Activated CD4-positive, alpha-beta T cell treated with anti-CD3 and anti-CD28 coated beads, Interleukin-2, amount 50 U/mL, for 16 hours (primary cell): Measurements from ENCODE around the gene SERTAD2.
A peak's percentile ranks its signal among the peaks of the same experiment; 100 is the strongest.

ENCODE experiments used
- DNase-seq: peaks from one replicate; pipeline ENCODE4 v3.0.0-alpha.2; 2020

The SERTAD2 gene

DNA sequence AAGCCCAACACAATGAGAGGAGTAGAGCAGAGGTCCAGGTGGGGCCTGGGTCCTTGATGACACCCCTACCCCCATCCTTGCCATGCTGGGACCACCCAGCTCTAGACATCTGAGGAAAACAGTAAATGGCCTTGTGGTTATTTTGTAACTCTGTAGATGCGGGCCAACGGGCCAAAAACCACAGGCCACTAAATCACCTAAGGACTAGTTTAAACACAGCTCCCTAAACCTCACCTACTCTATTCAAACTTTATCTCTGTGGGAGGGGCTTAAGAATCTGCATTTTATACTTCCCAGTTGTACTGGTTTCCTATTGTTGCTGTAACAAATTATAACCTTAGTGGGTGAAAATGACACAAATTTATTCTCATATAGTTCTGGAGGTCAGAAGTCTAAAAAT lies 19.0 kb upstream of the SERTAD2 start:
- no peak for DNase-seq

DNA sequence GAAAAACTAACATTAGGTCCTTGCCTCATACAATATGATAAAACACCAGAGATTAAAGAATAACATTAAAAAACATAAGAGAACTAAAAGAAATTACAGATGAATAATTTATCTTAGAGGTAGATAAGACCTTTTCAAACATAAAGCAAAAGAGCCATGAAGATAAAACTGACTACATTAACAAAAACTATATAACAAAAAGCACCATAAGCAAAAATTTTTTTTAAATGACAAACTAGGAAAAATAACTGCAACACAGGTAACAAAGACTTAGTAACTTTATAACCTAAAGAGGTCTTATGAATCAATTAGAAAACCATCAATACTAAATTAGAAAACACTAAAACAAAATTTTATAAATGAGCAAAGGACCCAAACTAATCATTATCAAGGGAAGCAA lies 16.3 kb upstream of the SERTAD2 start:
- DNase-seq, result no peak

DNA sequence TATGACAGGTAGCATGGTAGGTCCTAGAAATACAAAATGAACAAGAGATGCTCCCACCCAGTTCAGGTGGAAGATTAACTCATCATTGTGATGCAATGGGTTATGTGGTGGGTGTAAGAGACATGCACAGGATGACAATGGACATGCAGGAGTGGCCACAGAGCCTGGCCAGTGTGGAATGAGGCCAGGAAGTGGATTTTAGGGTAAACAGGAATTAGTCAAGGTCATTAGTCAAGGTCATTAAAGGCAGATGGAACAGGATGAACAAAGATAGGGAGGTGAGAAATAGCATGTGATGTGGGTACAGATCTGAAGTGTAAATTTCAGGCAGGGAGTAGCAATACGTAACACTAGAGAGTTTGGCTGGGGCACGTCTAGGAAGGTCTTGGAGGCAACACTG lies 15.6 kb upstream of the SERTAD2 start:
- no peak for DNase-seq

- DNase-seq, result no peak
Measured at GRCh38 chr2:64668542-64668941, 14.8 kb upstream of the SERTAD2 start.

- DNase-seq, result no peak
Measured at GRCh38 chr2:64667535-64667934, 13.8 kb upstream of the SERTAD2 start.

DNA sequence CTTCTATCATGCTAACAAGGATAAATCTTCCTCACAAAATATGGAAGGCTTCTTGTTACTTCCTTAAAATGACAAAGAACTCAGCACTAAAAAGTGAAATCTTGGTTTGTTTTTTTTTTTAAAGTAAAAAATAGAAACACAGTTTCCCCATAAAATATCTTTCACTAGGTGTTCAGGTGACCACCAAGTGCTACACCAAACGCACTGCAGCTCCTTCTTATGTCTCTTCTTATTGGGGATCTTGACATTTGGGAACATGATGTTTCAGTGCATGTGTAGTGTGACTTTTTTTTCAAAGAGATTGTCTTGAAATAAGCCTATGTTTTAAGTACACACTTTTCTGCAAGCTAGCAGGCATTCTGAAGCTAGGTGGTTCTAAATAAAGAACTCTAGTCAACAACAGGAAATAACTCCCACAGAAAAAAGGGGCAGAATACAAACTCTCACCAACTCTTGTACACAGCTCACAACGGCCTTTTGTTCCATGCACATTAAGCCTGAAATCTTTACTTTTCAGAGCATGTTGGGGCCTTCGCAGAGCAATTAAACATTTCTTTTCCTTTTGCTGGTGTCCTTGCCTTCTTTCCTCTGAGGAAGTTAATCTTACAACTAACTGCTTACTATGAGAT lies 13.2 kb upstream of the SERTAD2 start:
- no peak for DNase-seq

DNA sequence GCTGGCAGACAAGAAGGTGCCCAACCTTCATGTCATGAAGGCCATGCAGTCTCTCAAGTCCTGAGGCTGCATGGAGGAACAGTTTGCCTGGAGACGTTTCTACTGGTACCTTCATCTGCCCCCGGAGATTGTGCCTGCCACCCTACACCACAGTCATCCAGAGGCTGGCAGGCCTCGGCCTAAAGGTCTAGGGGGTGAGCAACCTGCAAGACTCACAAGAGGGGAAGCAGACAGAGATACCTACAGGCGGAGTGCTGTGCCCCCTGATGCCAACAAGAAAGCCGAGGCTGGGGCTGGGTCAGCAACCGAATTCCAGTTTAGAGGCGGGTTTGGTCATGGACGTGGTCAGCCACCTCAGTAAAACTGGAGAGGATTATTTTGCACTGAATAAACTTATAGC lies 12.0 kb upstream of the SERTAD2 start:
- no peak for DNase-seq

DNA sequence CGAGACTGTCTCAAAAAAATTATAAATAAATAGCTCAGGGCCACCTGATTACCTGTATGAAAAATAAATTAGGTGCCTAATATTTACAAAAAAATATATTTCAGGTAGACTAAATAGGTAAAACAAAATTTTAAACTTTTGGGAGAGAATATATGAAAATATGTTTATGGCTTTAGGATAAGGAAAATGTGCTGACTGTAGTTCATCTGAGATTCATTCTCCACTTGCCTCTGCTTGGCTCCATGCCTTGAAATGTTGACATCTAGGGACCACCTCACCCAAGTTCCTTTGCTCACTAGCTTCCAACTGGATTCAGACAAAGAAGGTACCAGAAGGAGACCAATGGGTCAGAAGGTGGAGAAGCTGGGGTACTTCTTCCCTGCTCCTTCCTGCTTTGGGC lies 9.7 kb upstream of the SERTAD2 start:
- no peak for DNase-seq

- DNase-seq, result no peak
Measured at GRCh38 chr2:64661741-64662169, 8.0 kb upstream of the SERTAD2 start.

DNA sequence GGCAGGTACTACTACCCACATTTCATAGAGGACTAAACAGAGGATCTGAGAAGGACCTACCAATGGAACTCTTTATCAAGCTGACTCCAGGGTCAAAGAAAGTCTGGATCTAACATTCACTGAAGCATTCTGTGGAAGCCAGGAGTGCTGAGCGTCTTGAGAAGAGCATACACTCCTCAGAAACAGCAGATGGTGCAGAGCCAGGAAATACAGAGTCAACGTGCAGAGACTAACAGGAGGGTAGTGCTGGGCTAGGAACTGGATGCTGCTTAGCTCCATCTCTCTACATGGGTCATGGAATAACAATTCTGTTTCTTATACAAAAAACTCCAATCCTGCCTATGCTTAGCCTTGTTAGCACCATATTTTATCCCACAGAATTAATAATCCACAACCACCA lies 5.5 kb upstream of the SERTAD2 start:
- no peak for DNase-seq

GRCh38 chr2:64658269-64658668 lies 4.6 kb upstream of the SERTAD2 start:
- no peak for DNase-seq

- DNase-seq, result no peak
Measured at GRCh38 chr2:64657411-64657810, 3.7 kb upstream of the SERTAD2 start.

DNA sequence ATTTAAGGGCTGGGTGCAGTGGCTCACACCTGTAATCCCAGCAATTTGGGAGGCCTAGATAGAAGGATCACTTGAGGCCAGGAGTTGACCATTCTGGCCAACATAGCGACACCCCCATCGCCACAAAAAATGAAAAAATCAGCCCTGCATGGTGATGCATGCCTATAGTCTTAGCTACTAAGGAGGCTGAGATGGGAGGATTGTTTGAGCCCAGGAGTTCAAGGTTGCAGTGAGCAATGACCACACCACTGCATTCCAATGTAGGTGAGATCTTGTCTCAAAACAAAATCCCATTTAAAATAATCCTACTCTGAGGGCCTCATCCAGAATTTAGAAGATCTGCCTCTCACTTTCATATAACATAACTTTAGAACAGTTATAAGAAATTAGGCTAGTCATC lies 2.7 kb upstream of the SERTAD2 start:
- DNase-seq, result no peak

DNA sequence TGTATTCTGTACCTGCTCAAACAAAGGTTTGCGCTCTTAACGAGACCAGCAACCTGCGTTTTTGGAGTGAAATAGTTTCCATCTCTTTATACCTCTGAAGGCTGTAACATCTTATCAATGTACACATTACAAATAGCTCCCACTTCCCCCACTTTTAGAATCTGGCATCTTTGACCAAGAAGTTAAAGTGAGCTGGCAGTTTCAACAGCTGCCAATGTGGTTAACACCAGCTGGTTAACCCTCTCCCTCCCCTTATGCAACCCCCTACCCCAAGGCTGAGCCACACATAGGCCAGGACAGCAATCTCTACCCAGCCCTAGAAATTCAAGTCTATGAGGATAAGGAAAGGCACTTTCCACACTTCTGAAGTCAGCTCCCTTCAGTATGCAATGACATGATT lies 2.2 kb upstream of the SERTAD2 start:
- DNase-seq, result peak; percentile 59

DNA sequence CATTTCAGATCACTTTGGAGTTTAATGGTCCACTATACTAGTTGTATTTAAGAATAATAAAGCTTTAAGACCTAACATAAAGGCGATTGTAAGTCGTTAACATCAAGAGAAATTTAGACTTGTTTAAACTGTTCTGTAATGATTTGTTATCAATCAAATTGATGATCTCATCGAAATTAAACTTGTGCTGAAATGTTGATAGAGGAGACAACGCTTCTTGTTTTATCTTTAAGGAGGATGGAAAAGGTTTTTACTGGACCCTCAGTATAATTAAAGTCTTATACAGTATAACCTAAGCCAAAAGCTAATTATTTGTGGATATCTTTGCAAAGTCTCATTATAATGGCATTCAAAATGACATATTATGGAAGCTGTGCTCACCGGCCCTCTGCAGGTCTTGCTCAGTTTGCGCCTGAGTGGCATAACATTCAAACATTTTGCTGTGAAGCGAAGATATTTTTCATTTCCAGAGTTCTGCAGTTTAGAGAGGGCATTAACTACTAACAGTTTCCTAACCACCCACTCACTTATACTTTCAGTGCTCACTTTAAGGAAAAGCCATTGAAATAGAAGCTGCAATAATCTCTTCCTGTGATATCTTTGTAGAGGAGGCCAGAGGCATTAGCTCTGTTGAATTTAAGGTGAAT lies 1.4 kb upstream of the SERTAD2 start:
- DNase-seq, result peak; percentile 66

- DNase-seq, result peak; percentile 67
Measured at GRCh38 chr2:64654063-64654811, 524 bp upstream of the SERTAD2 start.

DNA sequence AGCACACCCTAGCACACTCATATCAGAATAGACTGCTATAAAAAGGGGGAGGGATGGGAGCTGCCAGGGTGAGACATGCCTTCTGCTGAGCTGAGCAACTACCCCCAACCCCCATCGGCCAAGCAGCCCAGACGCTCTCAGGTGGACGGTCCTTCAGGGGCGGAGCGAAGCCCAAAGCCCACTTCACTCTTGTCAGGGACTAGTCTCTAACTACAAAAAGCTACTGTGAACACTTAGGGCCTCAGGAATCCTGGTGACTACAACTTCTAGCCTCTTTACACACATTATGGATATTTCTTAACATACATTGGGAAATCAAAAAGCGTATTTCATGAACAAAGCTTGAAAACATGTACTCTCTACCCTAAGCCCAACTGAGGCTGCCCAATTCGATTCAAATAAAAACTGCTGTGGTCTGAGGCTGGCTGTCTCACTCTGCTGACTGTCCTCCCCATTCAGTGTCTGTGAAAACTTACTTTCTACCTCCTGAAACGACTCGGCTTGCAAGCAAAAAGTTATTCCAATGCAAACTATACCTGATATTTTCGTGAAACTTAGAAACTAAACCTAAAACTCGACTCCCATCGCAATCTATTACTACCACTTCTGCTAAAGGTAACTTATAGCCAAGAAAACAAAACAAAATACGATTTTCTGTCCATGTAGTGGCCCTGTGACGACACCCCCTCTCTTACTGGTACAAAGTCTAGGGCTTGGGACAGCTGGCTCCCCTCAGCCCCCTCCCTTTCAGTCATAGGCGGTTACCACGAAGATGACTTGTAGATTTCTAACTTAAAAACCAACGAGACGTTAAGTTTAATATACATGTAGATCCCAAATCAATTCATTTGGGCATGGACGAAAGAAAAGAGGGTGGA lies 1.2 kb downstream of the SERTAD2 start:
- peak; percentile 60 for DNase-seq

- DNase-seq, result no peak
Measured at GRCh38 chr2:64651590-64651989, 2.1 kb downstream of the SERTAD2 start.

DNA sequence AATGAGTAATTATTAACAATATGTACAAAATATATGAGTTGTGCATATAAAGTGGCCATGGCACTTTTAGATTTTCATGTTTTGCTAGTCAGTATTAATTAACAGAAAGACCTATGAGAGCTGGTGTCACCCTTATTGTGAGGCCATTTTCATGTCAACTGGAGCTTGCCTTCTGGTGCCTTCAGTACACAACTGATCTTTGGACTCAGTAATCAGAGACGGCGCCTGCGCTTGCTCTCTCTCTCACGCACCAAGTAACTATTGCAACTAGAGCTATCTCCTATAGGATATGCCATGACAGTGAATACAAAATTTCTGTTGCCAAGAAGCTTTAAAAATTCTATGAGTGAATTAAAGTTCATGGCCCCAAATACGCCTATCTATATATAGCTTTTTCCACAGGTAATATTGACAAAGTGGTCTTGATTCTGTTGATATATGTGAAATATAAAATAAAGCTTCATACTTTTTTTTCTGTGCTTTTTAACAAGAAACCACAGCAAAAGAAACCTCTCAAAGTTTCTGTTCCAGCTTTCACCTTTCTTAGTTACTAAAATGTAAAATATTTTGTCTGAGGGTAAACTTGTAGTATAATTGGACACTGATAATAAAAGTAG lies 2.9 kb downstream of the SERTAD2 start:
- DNase-seq, result no peak

GRCh38 chr2:64650296-64650695 lies 3.4 kb downstream of the SERTAD2 start:
- DNase-seq, result no peak

- DNase-seq, result no peak
Measured at GRCh38 chr2:64649626-64650025, 4.1 kb downstream of the SERTAD2 start.

DNA sequence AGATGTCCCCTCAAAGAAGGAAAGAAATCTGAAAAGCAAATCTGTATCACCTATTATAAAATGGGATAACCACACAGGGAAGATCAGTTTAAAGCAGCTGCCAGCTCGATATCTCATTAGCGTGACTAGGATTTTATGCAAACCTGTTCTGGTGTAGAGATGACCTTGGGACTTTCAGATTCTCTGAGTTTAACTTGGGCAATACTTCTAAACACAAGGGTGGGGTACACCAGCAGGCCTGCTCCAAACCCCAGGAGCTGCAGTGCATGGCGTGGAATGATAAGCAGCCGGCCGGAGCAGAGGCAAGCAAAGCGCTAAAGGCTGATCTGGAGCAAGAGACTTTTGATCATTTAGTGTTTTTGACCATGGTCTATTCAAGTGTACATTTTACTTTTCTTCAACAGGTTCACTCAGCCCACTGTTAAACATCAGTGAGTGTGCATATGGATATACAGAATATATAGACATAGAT lies 4.7 kb downstream of the SERTAD2 start:
- DNase-seq, result no peak
